ENCODE data around the gene ZNF805. TPM values are rescaled to one million over a fixed set of nuclear protein-coding genes. Genes with fewer than 3 reads are reported as not detected.

The ZNF805 gene
- total RNA-seq, 1 experiment from 2014 or later: 13.5 TPM

- Histone ChIP-seq H3K9me2 (ENCODE audit: insufficient read depth) (no peaks in the 10 kb centered on the region), H4K20me1 (ENCODE audit: insufficient read depth) (peaks cover 33% of the 10 kb centered on the region), H3K27me3 (ENCODE audit: insufficient read depth, low read depth) (no peaks in the 10 kb centered on the region), H3K4me1 (replicated peaks; ENCODE audit: insufficient read depth) (peaks cover 41% of the 10 kb centered on the region), H3K27ac (peak overlapping the region; percentile 97), H3K9me3 (ENCODE audit: insufficient read depth, low read depth) (no peaks in the 10 kb centered on the region), H3F3A (ENCODE audit: insufficient read depth, low read depth) (peaks cover 20% of the 10 kb centered on the region), H3K79me2 (ENCODE audit: low read depth) (peaks cover 43% of the 10 kb centered on the region), H2AFZ (peak overlapping the region; percentile 85), H3K4me3 (peak overlapping the region; percentile 79), H3K4me2 (peak overlapping the region; percentile 91), H3K36me3 (ENCODE audit: low read depth) (peaks cover 24% of the 10 kb centered on the region)
- intact Hi-C loops (cut with micrococcal nuclease; ENCODE audit: unreplicated experiment): loop anchor here (1.0 kb wide), 5 partner anchors 23 to 84 kb away; partner anchors contain the start of genes TRAPPC2B, ZNF304, ZNF543 and ZNF547
- no peak for TF ChIP-seq EZH2 (IDR thresholded peaks at IDR 0.05; ENCODE audit: low read depth)
- TF ChIP-seq CTCF (conservative IDR thresholded peaks at IDR 0.05): peak; percentile 59
- ChIA-PET CTCF (interaction anchor here (0.7 kb wide), 1 partner anchor 34 kb away, joined by 3 read pairs; no protein-coding TSS in a partner anchor), POLR2A (ENCODE audit: unreplicated experiment) (interaction anchor here (0.6 kb wide), 1 partner anchor 28 kb away, joined by 3 read pairs; no protein-coding TSS in a partner anchor)
- TSS peak; percentile 62 for BruUV-seq (replicated peaks)
- DNase-seq: peak; percentile 91 to 93
These were observed 39.2 kb downstream of the ZNF805 start for GRCh38 chr19:57279418-57280164.

- Histone ChIP-seq H3K4me2 (peak within 1 kb of the TSS; percentile 91), H3K27ac (peak within 1 kb of the TSS; percentile 97), H3K36me3 (ENCODE audit: low read depth) (peaks cover 27% of the 10 kb centered on the region), H2AFZ (peak within 1 kb of the TSS; percentile 85), H3K4me3 (peak within 1 kb of the TSS; percentile 79), H3K9me3 (ENCODE audit: insufficient read depth, low read depth) (no peaks in the 10 kb centered on the region), H3K4me1 (replicated peaks; ENCODE audit: insufficient read depth) (peaks cover 41% of the 10 kb centered on the region), H3K9me2 (ENCODE audit: insufficient read depth) (no peaks in the 10 kb centered on the region), H4K20me1 (ENCODE audit: insufficient read depth) (peaks cover 38% of the 10 kb centered on the region), H3K27me3 (ENCODE audit: insufficient read depth, low read depth) (no peaks in the 10 kb centered on the region), H3F3A (ENCODE audit: insufficient read depth, low read depth) (peaks cover 20% of the 10 kb centered on the region), H3K79me2 (ENCODE audit: low read depth) (peaks cover 51% of the 10 kb centered on the region)
- TF ChIP-seq CTCF (conservative IDR thresholded peaks at IDR 0.05) (peak; percentile 26; the same call in 1 of the 2 replicates), EZH2 (IDR thresholded peaks at IDR 0.05; ENCODE audit: low read depth) (no peak)
- DNase-seq: peak; percentile 92 to 96
- intact Hi-C loops (cut with micrococcal nuclease; ENCODE audit: unreplicated experiment): loop anchor here (1.0 kb wide), 4 partner anchors 40 to 83 kb away; partner anchors contain the start of genes TRAPPC2B, ZNF304, ZNF543 and ZNF547
- ChIA-PET CTCF (no interaction called here), POLR2A (ENCODE audit: unreplicated experiment) (no interaction called here)
- TSS peak; percentile 37 for BruUV-seq (replicated peaks)
These were observed 39.9 kb downstream of the ZNF805 start, which contains the start of gene ZNF460 for GRCh38 chr19:57280165-57280961. TSS of gene ZNF460 (plus strand) at chr19:57280485. CDS start at chr19:57280807, 322 bp downstream.

- H3K9me2 ChIP-seq (ENCODE audit: insufficient read depth): no peaks in the 10 kb centered on the region
- no peak for TF ChIP-seq EZH2 (IDR thresholded peaks at IDR 0.05; ENCODE audit: low read depth)
- H3K4me3 ChIP-seq: peak overlapping the region; percentile 79
- ChIA-PET CTCF (no interaction called here), POLR2A (ENCODE audit: unreplicated experiment) (no interaction called here)
- peaks cover 33% of the 10 kb centered on the region for H3K36me3 ChIP-seq (ENCODE audit: low read depth)
- intact Hi-C loops (cut with micrococcal nuclease; ENCODE audit: unreplicated experiment): loop anchor here (1.0 kb wide), 4 partner anchors 39 to 82 kb away; partner anchors contain the start of genes TRAPPC2B, ZNF304, ZNF543 and ZNF547
- H3F3A ChIP-seq (ENCODE audit: insufficient read depth, low read depth): peaks cover 20% of the 10 kb centered on the region
- no peaks in the 10 kb centered on the region for H3K27me3 ChIP-seq (ENCODE audit: insufficient read depth, low read depth)
- H3K4me2 ChIP-seq: peak overlapping the region; percentile 91
- peaks cover 57% of the 10 kb centered on the region for H3K79me2 ChIP-seq (ENCODE audit: low read depth)
- BruUV-seq (replicated peaks): no TSS peak
- peaks cover 44% of the 10 kb centered on the region for H4K20me1 ChIP-seq (ENCODE audit: insufficient read depth)
- H3K4me1 ChIP-seq (replicated peaks; ENCODE audit: insufficient read depth): peaks cover 41% of the 10 kb centered on the region
- H3K27ac ChIP-seq: peak overlapping the region; percentile 97
- H2AFZ ChIP-seq: peak overlapping the region; percentile 85; the same call in 1 of the 2 replicates
- DNase-seq: peak in 1 of 2 experiments; percentile 43
- H3K9me3 ChIP-seq (ENCODE audit: insufficient read depth, low read depth): no peaks in the 10 kb centered on the region
These were observed 40.5 kb downstream of the ZNF805 start for GRCh38 chr19:57280962-57281400.
